ENCODE measurements around the gene FBXW11.

DNA sequence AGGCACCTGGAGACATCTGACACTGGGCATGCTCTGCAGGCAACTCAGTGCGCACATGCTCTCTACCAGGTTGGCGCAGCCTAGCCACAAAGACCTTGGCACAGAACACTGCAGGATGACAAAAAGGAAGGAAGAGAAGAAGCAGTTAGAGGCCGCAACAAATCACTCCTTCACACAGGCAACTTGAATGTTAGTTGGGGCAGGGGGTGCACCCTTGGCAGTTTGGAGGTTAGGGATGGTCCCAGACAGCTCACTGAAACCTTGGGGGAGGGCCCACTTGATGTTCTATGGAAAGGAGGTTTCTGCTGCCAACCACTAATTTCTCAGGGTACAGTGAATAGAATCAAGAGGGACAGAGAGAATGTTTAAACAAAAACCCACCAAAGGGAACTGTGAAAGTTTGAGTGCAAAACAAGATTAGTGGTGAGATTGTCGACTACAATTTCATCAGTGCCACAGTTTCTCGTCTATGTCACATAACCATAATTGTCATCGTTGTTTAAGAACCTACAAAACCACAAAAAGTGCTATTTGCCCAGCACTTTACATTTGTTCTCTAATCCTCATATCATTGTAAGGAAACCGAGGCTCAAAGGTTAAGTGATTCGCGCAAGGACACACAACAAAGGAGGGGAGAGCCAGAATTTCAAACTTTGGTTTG lies 48.7 kb downstream of the FBXW11 start:
- no peak for TF ChIP-seq CTCF (IDR thresholded peaks at IDR 0.05)
- no peak for TF ChIP-seq ZFX (IDR thresholded peaks at IDR 0.05; ENCODE audit: borderline replicate concordance)
